GM06990 (cell line): ENCODE data around the gene PGAM1.

Experiments used
- DNase-seq: peaks from one replicate; pipeline ENCODE4 v3.0.0-alpha.2; 2011; ENCODE audit not compliant: insufficient read length; ENCODE audit errors: extremely low read depth
- H3K27me3 ChIP-seq: replicated peaks from 2 replicates; pipeline ENCODE4 v1.6.0; 2011; ENCODE audit warnings: low read length; ENCODE audit not compliant: control insufficient read depth, insufficient read depth
- H3K36me3 ChIP-seq: 2 replicates; pipeline ENCODE4 v1.5.1; 2011; ENCODE audit warnings: low read length; ENCODE audit not compliant: control insufficient read depth, insufficient read depth
- H3K4me3 ChIP-seq: replicated peaks from 2 replicates; pipeline ENCODE4 v1.5.1; 2011; ENCODE audit warnings: low read depth, mild to moderate bottlenecking, control low read depth, low read length
- CTCF ChIP-seq: IDR thresholded peaks from 2 replicates; pipeline ENCODE4 v1.5.1; 2011; ENCODE audit warnings: low read length, control low read depth, mild to moderate bottlenecking, inconsistent platforms; ENCODE audit not compliant: insufficient read depth, poor library complexity, severe bottlenecking

The PGAM1 gene

GRCh38 chr10:97482381-97482780 is 56.4 kb downstream of the PGAM1 start:
- Histone ChIP-seq H3K36me3 (peaks cover 8% of the 10 kb centered on the region), H3K27me3 (no peaks in the 10 kb centered on the region), H3K4me3 (no peak overlapping the region)
- DNase-seq = no peak
- no peak for TF ChIP-seq CTCF
